ENCODE measurements around the gene SCAMP1.

The SCAMP1 gene

GRCh38 chr5:78359831-78360673 is at the start of gene SCAMP1:
SCAMP1 (plus strand) TSS chr5:78360617; CDS start chr5:78360672, 55 bp downstream.
- DNase-seq (ENCODE audit: low read depth), result peak; percentile 98
- TF ChIP-seq CTCF (IDR thresholded peaks at IDR 0.05; ENCODE audit: insufficient read depth, low read depth, low read length, missing control alignments), result peak; percentile 37
- H3K4me3 ChIP-seq (ENCODE audit: low read depth, low read length), result peak within 1 kb of the TSS; percentile 100

GRCh38 chr5:78317515-78317914 is 42.9 kb upstream of the SCAMP1 start:
- no peak for DNase-seq (ENCODE audit: low read depth)
- TF ChIP-seq CTCF (IDR thresholded peaks at IDR 0.05; ENCODE audit: insufficient read depth, low read depth, low read length, missing control alignments), result no peak
- H3K4me3 ChIP-seq (ENCODE audit: low read depth, low read length), result no peak overlapping the region

GRCh38 chr5:78318337-78318736 is 42.1 kb upstream of the SCAMP1 start:
- no peak overlapping the region for H3K4me3 ChIP-seq (ENCODE audit: low read depth, low read length)
- no peak for TF ChIP-seq CTCF (IDR thresholded peaks at IDR 0.05; ENCODE audit: insufficient read depth, low read depth, low read length, missing control alignments)
- no peak for DNase-seq (ENCODE audit: low read depth)

- DNase-seq (ENCODE audit: low read depth), result peak; percentile 41
- H3K4me3 ChIP-seq (ENCODE audit: low read depth, low read length), result no peak overlapping the region
- TF ChIP-seq CTCF (IDR thresholded peaks at IDR 0.05; ENCODE audit: insufficient read depth, low read depth, low read length, missing control alignments), result peak; percentile 48
Observed at GRCh38 chr5:78320401-78320800, 40.0 kb upstream of the SCAMP1 start.

GRCh38 chr5:78323241-78323640 is 37.2 kb upstream of the SCAMP1 start:
- no peak for TF ChIP-seq CTCF (IDR thresholded peaks at IDR 0.05; ENCODE audit: insufficient read depth, low read depth, low read length, missing control alignments)
- no peak for DNase-seq (ENCODE audit: low read depth)
- H3K4me3 ChIP-seq (ENCODE audit: low read depth, low read length), result no peak overlapping the region

GRCh38 chr5:78326930-78327329 is 33.5 kb upstream of the SCAMP1 start:
- H3K4me3 ChIP-seq (ENCODE audit: low read depth, low read length), result no peak overlapping the region
- no peak for DNase-seq (ENCODE audit: low read depth)
- no peak for TF ChIP-seq CTCF (IDR thresholded peaks at IDR 0.05; ENCODE audit: insufficient read depth, low read depth, low read length, missing control alignments)
